HG02938 (cell line): ENCODE results near the gene ETV1.
"Not testable (repeated sequence)": the region's sequence is repeated elsewhere in the genome, so short reads cannot be mapped to it uniquely, and the experiment has no call there.

ENCODE experiments used
- ATAC-seq: cut with Tn5 transposase; IDR thresholded peaks from one replicate; pipeline ENCODE4 v1.9.1; 2021; ENCODE audit warnings: mild to moderate bottlenecking, moderate library complexity; ENCODE audit not compliant: unreplicated experiment

The ETV1 gene

DNA sequence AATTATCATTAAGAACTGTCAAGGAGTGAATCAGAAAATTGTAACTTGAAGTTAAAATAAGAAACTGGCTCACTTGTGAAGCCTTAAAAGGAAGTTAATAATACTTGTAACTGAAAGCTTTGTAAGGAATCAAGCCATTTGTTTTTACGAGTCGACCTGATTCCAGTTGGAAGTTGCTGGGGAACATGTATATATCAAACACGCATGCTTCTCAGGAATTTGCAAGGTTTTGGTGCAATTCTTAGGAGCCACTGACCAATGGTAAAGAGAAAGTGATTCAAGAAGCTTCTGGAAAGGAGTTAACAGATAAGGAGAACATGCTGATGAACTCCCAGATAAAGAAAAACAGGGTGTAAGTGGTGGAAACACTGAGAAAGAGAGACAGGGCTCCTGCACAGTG lies 56.4 kb downstream of the ETV1 start:
- no peak for ATAC-seq

DNA sequence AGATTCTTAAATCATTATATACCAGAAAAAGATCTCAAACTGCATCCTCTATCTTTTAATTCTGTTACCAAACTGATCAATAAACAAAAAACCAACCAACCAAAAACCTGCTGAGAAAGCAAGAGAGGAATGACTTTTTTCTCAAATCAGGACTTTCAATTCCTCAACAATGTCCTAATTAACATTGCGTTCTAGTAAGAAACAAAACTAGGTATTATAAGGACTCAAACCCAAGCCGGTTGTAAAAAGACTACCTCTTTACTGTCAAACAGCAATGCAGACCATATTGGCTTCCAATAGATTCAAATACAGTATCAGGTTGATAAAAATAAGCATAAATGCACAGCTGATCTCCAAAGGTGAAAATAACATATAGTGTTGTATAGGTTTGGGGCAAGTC lies 57.3 kb downstream of the ETV1 start:
- no peak for ATAC-seq

DNA sequence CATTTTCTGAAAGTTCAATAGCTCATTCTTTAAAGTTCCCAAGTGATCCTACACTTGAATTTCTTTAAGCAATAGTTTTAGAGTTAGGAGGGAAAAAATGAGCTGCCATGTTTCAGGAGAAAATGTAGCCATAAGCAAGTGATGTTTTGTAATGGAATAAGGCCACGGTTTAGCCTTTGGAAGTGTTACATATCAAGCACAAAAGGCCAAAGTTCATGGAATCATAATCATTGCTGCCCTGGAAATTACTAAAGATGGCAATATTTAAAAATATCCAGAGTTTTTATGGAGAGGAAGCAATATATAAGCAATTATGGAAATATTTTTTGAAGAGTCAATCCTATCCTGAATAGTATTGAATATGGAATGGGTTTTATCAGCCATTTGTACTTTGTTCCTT lies 68.4 kb downstream of the ETV1 start:
- ATAC-seq: no peak

DNA sequence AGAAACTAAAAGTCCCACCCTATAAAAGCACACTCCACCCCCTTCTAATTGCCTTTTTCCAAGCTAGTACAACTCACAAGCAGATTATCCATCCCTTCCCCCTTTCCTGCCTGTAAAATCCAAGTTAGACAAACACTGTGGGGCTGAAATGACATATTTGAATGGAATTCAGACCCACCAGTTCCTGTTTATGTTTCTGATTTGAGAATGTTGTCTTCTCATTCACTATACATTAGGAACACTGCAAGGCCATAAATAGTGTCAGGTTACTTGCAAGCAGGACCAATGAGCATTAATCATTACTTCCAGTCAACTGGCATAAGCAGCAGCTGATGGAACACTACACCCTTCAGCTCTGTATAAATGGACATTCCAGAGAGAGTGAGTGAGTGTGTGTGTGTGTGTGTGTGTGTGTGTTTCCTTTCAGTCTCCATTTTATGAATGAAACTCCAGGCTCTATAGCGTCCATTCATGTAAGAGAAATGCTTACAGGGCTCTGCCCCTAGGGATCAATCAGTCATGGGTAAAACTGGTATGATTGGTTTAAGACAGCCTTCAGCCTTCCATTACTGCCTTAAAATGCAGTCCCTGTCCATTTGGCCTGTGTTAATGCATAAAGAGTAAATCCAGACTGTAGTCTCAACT lies 69.3 kb downstream of the ETV1 start:
- ATAC-seq: no peak

DNA sequence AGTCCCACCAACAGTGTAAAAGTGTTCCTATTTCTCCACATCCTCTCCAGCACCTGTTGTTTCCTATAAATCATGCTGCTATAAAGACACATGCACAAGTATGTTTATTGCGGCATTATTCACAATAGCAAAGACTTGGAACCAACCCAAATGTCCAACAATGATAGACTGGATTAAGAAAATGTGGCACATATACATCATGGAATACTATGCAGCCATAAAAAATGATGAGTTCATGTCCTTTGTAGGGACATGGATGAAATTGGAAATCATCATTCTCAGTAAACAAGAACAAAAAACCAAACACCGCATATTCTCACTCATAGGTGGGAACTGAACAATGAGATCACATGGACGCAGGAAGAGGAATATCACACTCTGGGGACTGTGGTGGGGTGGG lies 71.1 kb downstream of the ETV1 start:
- ATAC-seq: not testable (repeated sequence)

DNA sequence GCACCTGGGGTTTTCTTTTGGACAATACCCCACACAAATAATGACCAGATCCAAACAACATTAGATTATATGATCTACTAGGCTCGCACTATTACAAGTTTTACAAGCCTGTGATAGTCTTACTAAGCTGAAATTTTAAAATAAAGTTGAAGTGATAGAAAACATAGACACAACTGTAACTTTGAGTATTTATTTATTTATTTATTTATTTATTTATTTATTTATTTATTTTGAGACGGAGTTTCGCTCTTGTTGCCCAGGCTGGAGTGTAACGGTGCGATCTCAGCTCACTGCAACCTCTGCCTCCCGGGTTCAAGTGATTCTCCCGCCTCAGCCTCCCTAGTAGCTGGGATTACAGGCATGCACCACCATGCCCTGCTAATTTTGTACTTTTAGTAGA lies 72.4 kb downstream of the ETV1 start:
- not testable (repeated sequence) for ATAC-seq

DNA sequence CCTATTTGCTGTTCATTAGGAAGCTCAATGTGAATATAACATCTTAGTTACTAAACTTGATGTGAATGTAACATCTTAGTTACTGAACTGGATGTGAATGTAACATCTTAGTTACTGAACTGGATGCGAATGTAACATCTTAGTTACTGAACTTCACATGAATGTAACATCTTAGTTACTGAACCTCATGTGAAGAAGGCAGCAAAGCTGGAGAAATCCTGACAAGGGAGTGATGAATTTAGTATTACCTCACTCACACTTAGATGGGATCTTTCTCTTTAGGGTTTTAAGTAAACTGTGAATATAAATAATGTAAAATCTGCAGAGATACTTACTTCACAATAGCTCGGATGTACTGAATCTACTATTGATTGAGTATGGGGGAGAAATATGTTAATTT lies 73.6 kb downstream of the ETV1 start:
- no peak for ATAC-seq

DNA sequence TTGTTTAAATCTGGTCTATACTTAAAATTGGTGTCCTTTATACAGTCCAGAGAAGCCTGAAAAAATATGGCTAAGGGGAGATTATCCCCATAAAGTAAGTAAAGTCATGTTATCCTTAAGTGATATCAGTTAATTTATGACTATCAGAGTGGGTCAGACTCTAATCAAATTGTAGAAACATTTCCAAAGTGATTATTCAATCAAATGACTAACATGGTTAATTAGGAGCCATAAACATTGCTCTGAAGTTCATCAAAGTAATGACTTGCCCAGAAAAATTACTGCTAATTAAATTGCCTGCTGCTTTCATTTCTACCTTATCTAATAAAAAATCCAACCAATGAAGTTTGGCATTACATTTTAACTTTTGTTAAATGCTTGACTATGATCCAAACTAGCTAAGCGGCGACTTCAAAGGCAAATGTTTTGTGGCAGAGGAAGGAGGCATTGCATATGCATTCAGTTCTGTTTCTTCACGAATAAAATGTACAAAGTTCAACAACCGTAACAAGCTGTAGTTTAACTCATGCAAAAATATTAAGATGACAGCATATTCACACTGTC lies 76.7 kb downstream of the ETV1 start:
- no peak for ATAC-seq

DNA sequence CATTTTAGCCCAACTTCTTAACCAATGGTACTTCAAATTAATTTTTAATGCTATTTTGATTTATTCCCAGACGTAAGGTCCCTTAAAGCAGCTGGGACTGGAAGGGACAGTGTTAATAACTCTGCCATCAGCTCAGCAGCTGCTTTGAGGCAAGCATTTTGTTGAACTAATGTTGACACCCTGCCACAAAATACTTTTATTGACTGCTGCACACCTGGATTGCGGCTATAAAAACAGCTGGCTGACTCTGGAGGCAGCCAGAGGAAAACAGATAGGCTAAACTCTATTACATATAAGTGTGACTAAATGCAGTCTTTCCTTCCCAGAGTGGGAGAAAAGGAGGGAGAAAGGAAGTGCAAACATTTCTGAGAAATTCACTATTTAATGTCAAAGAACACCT lies 77.6 kb downstream of the ETV1 start:
- no peak for ATAC-seq

DNA sequence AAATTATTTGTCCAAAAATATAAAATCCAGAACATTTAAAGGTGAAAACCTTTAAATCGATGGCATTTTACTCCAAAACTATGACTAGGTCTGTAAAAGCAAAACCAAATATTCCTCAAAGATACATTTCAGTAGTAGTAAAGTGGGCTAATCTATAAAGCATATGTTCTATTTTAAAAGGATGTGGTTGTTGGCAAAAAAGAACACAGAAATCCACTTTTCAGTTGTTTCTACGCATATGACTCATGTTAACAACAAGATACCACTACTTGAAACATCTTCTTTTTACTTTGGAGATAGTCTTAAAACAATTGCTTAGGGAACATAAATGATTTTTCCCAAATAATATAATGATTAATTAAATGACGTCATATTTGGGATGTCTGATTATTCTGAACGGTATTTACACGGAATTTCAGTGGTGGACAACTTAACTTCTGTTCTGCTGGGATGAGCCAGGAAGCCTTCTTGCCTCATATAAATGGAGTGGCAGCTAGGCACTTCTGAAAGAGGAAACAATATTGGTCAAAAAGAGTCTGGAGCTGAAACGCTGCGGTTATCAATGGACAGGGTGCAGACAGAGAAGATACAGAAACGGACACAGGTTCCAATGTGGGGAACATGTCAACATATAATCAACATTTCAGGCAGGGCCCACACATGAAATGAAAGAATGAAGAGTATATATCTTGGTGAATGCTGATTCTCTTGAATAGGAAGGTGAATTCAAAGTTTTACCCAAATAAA lies 78.5 kb downstream of the ETV1 start:
- ATAC-seq: no peak

DNA sequence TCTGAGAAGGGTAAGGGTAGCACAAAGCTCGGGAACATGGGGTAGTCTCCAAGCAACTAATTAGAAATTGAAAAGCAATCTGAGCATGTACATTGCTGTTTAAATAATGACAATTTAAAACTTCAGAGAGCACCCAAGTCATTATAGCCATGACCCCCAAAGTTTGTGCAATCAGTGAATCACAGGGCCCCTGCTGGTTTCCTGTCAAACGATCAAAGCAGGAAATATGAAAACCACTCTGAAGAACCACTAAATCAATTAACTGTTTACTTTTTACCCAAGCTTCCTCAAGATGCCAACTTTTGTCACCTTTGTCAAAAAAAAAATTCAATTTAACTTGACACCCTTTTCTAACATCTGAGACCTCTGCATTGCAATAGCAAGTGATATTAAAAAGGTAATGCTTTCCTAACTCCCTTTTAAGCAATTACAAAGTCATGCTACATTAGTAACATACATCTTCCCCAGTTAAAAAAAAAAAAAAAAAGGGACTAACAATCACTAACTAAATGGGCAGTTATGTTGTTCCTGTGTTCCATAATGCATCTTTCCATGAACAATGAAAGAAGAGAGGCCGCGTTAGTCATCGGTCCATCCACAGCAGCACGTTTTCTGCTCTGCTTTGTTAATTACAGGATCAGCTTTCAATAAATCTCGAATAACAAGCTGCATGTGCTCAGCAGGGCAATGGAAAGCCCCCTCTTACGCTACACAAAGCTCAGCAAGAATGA lies 80.6 kb downstream of the ETV1 start:
- ATAC-seq: no peak

DNA sequence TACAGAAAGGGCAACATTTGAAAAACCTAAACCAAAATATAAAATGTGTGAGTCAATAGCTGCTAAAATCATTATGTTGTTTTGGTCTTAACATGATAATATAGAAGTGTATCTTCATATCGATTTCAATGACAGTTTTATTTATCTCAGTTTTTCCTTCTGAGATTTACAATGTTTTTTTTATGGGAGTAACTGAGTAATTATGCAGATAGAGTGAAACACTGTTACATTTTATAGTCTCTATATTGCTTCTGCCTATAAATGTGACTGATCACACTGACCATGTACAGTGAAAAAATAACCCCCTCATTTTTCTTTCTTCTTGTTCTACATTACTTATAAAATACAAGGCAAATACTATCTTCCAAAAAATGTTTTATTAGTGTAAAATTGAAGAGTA lies 81.6 kb downstream of the ETV1 start:
- ATAC-seq: no peak

DNA sequence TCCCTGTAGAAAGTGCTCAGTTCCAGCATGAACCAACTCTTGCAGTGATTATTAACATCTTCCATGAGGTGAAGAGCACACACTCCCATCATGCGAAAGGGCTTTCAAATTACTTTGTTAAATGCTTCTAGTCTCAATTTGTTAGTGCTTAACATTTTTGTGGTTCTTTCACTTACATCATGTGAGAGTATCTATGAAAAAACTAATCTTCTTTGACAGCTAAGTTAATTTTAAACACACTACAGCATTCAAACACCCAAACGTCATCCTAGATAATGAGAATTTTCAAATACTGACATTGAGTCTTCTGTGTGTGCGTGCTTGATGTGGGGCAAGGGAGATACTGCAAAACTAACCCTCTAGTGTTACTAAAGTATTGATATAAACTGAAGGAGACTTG lies 84.8 kb downstream of the ETV1 start:
- no peak for ATAC-seq

DNA sequence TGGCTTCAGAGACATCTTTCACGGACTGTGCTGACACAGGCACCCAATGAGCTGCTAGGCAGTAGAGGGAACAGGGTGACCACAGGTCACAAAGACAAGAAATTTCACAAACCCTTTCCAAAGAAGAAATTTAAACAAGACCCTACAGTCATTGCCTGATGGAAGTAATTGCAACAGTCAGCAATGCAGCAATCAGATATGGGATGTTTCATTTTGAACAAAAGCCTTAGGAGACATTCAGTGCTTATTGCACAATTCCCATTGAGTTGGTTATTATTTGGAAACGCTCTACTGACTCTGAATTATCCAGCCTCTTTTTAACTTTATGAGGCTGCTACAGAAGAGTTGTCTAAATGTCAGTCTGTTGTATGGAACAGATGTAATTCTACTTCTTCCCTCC lies 85.5 kb downstream of the ETV1 start:
- ATAC-seq: no peak

DNA sequence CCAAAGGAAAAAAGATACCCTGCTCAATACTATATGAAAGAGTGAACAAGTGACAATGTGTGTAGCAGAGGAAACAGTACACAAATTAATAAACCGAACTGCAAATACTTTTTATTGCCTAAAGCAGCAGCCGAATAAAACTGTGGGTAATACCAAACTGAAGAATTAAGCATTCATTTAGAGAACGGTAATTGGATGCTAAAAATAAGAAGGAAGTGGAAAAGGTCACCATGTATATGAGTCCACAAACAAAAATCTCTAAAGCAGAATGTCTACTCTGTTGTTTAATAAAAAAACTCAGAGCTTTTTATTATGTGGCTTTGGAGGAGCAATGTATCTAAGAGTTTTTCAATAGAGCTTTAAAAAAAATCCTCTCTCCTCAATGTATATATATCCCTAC lies 87.9 kb downstream of the ETV1 start:
- no peak for ATAC-seq

DNA sequence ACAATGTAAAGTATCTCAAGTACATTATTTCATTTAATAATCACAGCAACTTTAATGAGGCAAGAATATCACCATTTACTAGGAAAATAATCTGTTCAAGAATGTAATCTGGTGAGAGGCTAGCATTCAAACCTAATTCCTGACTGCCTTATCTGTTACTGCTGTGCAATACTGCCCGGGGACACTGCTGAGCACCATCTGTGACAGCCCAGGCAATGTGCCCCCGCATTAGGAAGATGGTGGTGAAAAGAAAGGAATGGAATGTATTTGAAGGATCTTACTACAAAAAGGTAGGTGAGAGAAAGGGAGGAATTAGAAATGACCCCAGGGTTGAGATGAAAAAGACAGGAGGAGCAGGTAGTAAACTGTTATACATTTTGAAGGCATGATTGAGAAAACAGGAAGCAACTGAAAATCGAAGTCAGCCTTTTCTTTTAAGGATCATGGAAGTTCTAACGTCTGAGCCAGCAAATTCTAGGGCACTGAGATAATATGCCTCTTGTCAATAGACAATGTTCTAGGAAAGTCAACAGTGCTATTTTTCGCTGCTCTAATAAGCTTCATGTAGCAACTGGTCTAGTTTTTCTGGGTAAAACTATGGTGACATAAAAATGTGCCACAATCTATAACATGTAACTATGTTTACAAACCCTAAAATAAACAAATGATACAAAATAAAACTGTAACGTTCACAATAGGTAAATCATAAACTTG lies 90.4 kb downstream of the ETV1 start:
- ATAC-seq: no peak

DNA sequence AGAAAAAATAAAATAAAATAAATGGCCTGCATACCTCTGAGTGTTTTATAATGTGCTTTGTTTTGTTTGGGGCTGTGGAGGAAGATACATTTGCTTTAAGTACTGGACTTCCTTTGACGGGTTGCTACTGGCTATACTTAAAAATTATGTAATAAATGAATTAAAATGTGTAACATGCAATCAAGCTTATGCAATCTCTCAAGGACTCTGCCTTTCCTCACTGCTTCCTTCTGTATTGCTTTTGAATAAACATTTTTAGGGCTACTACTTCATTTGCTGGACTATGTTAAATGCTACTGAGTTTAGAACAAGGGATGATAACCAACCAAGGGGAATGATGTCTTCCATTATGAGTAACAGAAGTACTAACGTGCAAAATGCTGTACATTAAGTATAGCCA lies 91.6 kb downstream of the ETV1 start:
- no peak for ATAC-seq

DNA sequence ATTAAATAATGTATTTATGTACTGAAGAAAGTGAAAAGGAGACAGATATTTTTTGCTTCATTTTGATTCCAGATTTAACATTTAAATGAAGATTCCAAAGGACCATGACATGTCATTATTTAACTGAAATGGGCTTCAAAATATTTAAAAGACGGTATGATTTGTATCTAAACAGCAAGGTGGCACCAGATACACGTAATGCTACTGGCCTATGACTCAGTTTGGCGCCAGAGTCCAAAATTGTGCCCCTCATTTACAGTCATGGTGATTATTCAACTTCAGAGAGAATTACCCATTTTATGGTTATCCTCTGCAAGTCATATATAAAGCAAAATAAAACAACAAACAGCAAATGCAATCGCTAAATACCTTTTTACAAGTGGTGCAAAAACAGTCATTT lies 94.5 kb downstream of the ETV1 start:
- no peak for ATAC-seq

DNA sequence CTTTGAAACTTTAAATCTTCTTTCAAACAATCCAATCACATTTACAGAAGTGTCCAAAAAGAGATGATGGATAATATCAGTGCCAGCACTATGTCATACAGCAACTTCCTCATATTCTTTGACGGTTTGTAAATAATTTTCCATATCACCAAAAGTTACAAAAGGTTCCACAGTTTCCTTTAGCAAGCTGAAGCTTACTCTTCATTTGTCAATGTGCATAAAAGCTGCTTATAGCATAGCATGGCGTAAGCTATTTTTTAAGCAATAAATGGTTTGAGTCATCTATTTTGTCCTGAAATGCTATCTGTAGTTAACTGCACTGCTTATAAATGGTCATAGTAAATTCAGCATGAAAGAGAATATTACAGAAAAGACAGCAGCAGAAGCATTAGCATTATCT lies 95.1 kb downstream of the ETV1 start:
- no peak for ATAC-seq

DNA sequence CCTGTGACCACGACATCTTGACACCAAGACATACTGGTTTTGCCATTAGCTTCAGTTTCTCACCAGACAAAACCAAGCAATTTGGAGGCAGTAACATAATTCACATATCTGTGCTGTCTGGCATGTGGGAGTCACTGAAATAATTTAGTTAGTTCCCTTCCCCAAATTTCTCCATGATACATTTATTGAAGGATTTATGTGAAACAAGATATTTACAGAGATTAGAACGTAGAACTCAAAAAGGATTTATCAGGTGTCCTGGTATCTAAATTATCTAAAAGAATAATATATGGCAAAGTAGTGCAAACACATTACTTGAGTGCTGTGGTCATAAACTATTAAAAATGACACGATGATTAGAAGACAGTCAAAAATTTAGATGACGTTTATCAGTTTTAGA lies 98.7 kb downstream of the ETV1 start:
- no peak for ATAC-seq

DNA sequence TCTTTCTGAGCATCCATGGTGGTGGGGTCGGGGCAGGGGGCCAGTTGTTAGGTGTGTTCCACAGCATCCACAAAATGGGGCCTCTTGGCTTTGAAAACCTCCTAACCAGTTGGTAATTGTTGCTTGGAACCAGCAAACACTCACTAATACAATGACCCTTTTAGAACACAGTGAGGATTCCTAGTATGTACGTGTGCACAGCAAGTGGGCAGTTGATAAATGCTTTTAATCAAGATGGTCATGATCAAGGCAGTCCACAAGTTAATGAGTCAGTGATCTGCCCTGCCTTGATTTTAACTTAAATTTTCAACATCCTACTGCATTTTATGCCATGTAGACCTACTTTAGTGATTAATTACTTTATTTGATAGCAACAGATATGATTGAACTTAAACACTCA lies 103.1 kb downstream of the ETV1 start:
- ATAC-seq: no peak
